ENCODE results near the gene DNM3. TPM values are rescaled to one million over a fixed set of nuclear protein-coding genes. Genes with fewer than 3 reads are reported as not detected.

The DNM3 gene
- polyA plus RNA-seq, 1 of the 3 experiments (the other 2 are of a cell fraction), result 0.43 TPM

- 74% methylated on average over 11 of the region's 11 CpGs for WGBS (ENCODE audit: low lambda C conversion rate)
- Histone ChIP-seq H3K4me3 (ENCODE audit: low read depth in 2 of 2, low read length in 1 of 2) (no peak overlapping the region), H3K36me3 (replicated peaks in 1 of 2; ENCODE audit: control insufficient read depth in 1 of 2, insufficient read depth in 2 of 2, low read length in 1 of 2) (no peaks in the 10 kb centered on the region), H3K27ac (ENCODE audit: low read depth in 2 of 2, low read length in 1 of 2) (no peak overlapping the region), H3K27me3 (ENCODE audit: insufficient read depth) (peaks cover 8% of the 10 kb centered on the region; the same call in 1 of the 2 replicates), H3K4me1 (ENCODE audit: control insufficient read depth in 1 of 2, insufficient read depth in 2 of 2, low read depth in 1 of 2, low read length in 1 of 2) (no peaks in the 10 kb centered on the region), H2AFZ (ENCODE audit: low read depth) (no peak overlapping the region), H3K79me2 (ENCODE audit: insufficient read depth) (no peaks in the 10 kb centered on the region), H3K4me2 (no peak overlapping the region), H4K20me1 (ENCODE audit: insufficient read depth) (no peaks in the 10 kb centered on the region), H3K9ac (no peak overlapping the region), H3F3A (replicated peaks; ENCODE audit: insufficient read depth) (no peaks in the 10 kb centered on the region), H3K9me3 (no peaks in the 10 kb centered on the region), H3K9me2 (no peaks in the 10 kb centered on the region)
- CTCF ChIA-PET, result interaction anchor here (0.9 kb wide), 1 partner anchor 28 kb away, joined by 3 read pairs; no protein-coding TSS in a partner anchor
- no peak for DNase-seq
- POLR2A ChIA-PET, result no interaction called here
- TF ChIP-seq EZH2phosphoT487 (IDR thresholded peaks at IDR 0.05; ENCODE audit: borderline replicate concordance, low read depth) (no peak), USF2 (IDR thresholded peaks at IDR 0.05; ENCODE audit: borderline replicate concordance, low read depth, low read length) (no peak), EP300 (IDR thresholded peaks at IDR 0.05; ENCODE audit: borderline replicate concordance in 1 of 2, low read depth in 1 of 2, low read length in 1 of 2) (no peak), FOSL2 (IDR thresholded peaks at IDR 0.05; ENCODE audit: borderline replicate concordance, low read depth) (no peak), FOXJ3 (CRISPR knock-in tag; IDR thresholded peaks at IDR 0.05) (no peak), TCF12 (IDR thresholded peaks at IDR 0.05) (no peak), CHD2 (IDR thresholded peaks at IDR 0.05; ENCODE audit: low read length, partially characterized antibody) (no peak), MAX (IDR thresholded peaks at IDR 0.05; ENCODE audit: low read depth) (no peak), POLR2AphosphoS5 (IDR thresholded peaks at IDR 0.05; ENCODE audit: low read depth, low read length) (no peak), SMC3 (IDR thresholded peaks at IDR 0.05; ENCODE audit: low read depth, low read length) (no peak), PBX3 (IDR thresholded peaks at IDR 0.05) (no peak), NRF1 (IDR thresholded peaks at IDR 0.05; ENCODE audit: low read depth, low read length) (no peak), ELF1 (IDR thresholded peaks at IDR 0.05) (no peak), USF1 (IDR thresholded peaks at IDR 0.05; ENCODE audit: borderline replicate concordance, low read depth) (no peak), RXRA (IDR thresholded peaks at IDR 0.05; ENCODE audit: borderline replicate concordance, low read depth) (no peak), CTCF (IDR thresholded peaks at IDR 0.05) (no peak)
Measured at GRCh38 chr1:171828794-171829193, 12.5 kb upstream of the DNM3 start.
